NCI-H82 (cell line): ENCODE data around the gene TRIM54.

Experiments used
- DNase-seq: peaks from one replicate; lab custom pipeline; 2025; lab: John Stamatoyannopoulos, UW

The TRIM54 gene

GRCh38 chr2:27281855-27282559, at the start of gene TRIM54:
TRIM54 (plus strand) TSS chr2:27282429; CDS start chr2:27282732, 303 bp downstream.
- peak; percentile 80 for DNase-seq

DNA sequence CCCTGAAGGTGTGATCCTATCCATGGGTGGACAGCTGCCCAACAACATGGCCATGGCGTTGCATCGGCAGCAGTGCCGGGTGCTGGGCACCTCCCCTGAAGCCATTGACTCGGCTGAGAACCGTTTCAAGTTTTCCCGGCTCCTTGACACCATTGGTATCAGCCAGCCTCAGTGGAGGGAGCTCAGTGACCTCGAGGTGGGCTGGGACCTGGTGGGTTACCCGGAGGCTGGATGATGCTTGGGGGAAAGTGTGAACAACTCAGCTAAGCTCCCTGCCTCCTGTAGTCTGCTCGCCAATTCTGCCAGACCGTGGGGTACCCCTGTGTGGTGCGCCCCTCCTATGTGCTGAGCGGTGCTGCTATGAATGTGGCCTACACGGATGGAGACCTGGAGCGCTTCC, 48.9 kb upstream of the TRIM54 start:
- no peak for DNase-seq

DNA sequence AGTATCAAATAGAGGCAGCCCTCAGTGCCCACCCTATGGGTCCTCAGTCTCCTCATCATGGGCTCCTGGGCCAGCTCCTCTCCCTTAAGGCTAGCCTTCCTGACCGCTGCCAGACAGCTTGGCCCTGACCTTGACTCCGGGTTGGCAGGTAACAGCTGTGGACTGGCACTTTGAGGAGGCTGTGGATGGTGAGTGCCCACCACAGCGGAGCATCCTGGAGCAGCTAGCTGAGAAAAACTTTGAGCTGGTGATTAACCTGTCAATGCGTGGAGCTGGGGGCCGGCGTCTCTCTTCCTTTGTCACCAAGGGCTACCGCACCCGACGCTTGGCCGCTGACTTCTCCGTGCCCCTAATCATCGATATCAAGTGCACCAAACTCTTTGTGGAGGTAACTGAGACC, 46.1 kb upstream of the TRIM54 start:
- DNase-seq = no peak

DNA sequence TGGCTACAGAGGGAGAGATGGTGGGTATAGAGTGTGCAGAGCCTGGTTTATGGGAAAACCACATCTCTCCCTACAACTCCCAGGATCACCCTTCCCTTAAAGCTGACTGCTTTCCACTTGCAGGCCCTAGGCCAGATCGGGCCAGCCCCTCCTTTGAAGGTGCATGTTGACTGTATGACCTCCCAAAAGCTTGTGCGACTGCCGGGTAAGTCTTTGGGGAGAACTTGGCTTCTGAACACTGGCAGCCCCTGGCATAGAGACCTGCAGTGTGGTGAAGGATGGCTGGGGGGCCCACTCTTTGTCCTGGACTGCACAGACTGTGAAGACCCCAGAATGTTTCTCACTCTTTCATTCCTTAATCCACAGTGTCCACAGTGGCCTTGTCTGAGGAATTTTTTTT, 45.6 kb upstream of the TRIM54 start:
- no peak for DNase-seq

- DNase-seq = no peak
Observed at GRCh38 chr2:27237341-27237945, 44.8 kb upstream of the TRIM54 start.

GRCh38 chr2:27238976-27239375, 43.3 kb upstream of the TRIM54 start:
- DNase-seq = no peak

- DNase-seq = no peak
Observed at GRCh38 chr2:27240406-27240805, 41.8 kb upstream of the TRIM54 start.

DNA sequence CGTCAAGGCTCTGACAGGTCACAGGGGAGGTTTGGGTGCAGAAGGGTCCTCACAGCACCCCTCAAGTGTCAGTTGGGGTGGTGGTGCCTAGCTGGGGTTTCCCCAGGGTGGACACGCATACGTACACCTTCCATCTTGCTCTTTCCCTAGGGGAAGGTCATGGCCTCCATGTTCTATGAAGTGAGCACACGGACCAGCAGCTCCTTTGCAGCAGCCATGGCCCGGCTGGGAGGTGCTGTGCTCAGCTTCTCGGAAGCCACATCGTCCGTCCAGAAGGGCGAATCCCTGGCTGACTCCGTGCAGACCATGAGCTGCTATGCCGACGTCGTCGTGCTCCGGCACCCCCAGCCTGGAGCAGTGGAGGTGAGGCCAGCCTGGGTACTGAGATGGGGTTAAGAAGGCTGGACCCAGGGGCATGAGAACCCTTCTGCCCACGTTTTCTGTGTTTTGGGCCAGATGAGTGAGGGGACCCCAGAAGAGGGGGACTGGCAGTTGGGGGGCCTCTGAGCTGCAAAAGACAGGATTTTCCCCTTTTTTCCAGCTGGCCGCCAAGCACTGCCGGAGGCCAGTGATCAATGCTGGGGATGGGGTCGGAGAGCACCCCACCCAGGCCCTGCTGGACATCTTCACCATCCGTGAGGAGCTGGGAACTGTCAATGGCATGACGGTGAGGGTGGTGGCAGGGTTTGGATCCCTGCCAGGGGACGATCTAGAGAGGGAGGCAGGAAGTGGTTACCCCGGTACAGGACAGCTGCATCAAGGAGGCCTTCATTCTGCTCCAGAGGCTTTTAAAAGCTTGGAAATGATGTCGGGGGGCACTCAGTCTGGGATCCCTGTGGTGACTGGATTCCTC, 40.2 kb upstream of the TRIM54 start:
- no peak for DNase-seq

DNA sequence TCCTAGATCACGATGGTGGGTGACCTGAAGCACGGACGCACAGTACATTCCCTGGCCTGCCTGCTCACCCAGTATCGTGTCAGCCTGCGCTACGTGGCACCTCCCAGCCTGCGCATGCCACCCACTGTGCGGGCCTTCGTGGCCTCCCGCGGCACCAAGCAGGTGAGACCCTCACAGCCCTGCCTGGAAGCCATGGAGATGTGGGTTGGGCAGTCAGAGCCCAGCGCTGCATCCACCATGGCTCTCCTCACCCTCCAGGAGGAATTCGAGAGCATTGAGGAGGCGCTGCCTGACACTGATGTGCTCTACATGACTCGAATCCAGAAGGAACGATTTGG, 39.6 kb upstream of the TRIM54 start:
- DNase-seq = no peak

- DNase-seq = no peak
Observed at GRCh38 chr2:27243391-27244130, 38.7 kb upstream of the TRIM54 start.

- DNase-seq = no peak
Observed at GRCh38 chr2:27245116-27245515, 37.1 kb upstream of the TRIM54 start.

DNA sequence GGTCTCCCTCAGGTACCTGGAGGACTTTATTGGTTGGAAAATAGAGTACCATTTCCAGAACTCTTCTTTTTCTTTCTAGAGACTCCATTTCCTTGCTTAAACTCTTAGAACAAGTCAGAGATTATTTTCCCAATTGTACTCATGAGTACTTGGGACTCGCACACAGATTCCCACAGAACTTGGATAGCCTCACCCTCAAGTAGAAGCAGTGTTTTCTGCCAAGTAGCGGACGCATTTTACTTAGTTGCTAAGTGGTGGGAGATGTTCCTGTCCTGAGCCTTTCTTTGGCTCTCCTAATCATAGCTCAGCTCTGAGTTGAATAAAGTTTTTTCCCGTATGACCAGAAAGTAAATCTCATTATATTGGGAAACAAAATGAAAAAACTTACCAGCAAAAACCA, 36.6 kb upstream of the TRIM54 start:
- no peak for DNase-seq

DNA sequence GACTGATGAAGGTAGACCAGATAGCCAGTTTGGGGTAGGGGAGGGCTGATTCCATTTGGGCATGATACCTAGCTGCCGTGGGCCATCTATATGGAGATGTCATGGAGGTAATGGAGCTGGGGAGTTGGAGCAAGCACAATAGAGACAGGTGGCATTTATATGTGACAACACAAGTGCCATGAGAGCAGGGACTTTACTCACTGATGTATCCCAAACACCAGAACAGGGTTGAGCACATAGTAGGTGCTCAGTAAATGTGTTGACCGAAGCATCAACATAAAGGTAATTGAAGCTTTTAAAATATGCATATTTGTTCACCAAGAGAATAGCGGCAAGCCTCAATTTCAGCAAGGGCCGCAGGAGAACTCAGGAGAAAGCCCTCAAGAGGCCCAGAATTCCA, 34.3 kb upstream of the TRIM54 start:
- no peak for DNase-seq

- DNase-seq = no peak
Observed at GRCh38 chr2:27249159-27249890, 32.9 kb upstream of the TRIM54 start.

DNA sequence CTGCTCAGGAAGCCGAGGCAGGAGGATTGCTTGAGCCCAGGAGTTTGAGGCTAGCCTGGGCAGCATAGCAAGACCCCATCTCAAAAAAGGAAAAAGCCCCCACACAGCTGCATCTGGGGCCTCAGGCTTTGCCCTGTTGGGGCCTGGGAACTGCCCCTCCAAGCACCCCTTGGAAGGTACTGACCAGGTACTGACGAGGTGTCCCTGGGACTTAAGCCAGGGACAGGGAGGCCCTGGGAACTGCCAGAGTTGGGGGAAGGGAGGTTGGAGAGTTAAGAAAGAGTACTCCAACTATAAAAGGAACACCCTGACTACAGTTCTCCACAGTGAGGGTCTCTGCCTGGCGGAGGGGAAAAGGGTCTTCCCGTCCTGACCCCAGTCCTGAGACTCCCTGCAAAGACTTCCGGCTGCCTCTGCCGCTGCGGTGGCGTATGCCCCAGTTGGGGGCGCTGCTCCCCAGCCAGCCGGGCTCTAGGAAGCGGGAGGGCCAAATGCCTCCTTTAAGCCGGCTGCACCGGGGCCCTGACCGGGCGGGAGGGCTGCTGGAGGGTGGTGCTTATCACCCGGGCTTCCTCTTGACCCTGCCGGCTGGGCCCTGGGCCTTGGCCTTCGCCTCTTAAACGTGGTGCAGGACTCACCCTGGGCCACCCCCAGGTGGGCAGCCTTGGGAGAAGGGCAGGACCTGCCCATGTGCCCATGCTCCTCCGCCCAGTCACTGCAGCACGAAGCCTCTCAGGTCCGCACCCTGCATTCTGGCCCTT, 32.2 kb upstream of the TRIM54 start:
- peak; percentile 86 for DNase-seq

DNA sequence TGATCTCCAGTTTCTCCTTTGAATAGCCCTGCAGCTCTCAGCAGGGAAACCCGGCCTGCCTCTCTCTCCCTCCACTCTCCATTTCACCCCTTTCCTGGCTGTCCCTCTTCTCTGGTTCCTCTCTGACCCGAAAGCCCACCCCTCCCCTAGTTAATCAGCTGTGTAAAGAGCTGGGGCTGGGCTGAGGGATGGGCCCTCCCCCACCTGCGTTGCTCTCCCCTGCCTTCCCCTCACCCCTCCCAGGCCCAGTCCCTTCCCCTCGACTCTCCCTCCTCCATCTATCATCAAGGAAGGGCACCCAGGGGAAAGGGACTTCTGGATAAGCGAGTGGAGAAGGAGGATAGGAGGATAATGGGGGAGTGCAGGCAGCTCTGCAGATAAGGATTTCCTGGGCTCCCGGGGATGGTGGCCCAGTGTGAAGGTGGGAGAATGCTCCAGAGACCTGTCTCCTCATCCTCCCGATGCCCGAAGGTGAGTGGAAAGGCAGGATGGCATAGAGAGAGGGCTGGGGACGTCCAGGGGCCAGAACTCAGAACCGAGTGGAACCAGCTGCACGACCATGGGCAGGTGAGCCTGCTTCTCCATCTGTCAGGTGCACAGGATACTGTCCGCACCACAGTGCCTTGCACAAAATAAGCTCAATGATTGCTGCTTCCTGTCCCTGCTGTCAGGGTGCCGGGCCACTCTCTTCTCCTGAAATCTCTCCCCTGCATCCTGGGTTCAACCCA, 31.4 kb upstream of the TRIM54 start:
- DNase-seq = no peak

DNA sequence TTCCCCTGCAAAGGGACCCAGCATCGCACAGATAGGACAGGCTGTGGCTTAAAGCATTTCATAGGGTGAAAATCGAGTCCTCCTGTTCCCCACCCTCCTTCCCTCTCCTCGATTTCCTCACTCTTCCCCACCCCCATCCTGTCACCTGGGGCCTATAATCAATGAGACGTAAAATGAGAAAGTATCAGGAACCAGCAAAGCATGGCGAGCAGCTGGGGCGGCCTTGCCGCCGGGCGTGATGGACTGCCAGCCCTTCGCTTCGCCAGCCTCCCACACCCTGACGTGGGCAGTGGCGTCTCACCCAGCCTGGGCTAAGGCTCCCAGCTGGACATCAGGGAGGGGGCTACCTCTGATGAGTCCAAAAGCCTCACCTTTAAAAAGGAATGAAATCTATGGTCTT, 30.5 kb upstream of the TRIM54 start:
- no peak for DNase-seq

DNA sequence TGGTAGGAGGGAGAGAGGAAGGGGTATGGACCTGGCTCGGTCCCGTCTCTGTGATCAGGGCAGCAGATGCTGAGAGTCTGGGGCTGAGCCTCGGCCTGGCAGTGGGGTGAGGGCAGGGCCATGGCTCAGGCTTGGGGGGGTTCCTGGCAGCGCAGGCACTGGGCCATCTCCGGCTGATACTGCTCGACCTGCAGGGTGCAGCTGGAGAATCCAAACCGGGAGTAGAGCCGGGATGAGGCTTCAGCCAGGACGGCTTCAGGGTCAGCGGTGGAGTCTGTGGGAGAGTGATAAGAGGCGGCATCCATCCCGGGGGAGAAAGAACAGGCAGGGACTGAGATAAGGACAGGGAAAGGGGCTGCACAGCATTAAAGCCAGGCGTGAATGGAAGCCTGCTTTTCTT, 27.0 kb upstream of the TRIM54 start:
- DNase-seq = no peak

- no peak for DNase-seq
Observed at GRCh38 chr2:27255660-27256059, 26.6 kb upstream of the TRIM54 start.

- DNase-seq = no peak
Observed at GRCh38 chr2:27256855-27257454, 25.3 kb upstream of the TRIM54 start.
